Ovary (tissue), 3 donors: ENCODE data around the gene GRN.

Experiments used
- CTCF ChIP-seq, 3 donors: fragments of 450-650 bp in 2 of 3; fragments of 200-600 bp in 1 of 3; IDR thresholded peaks; one replicate each; pipeline versions ENCODE4 v1.5.1 to v1.8.0; 2016 to 2022; ENCODE audit warnings: antibody characterized with exemption in 3 of 3, mild to moderate bottlenecking in 1 of 3
- EP300 ChIP-seq: sonication (generic); formaldehyde crosslinking; IDR thresholded peaks from one replicate; pipeline ENCODE4 v1.6.1; 2017; ENCODE audit warnings: antibody characterized with exemption
- POLR2A ChIP-seq: fragments of 450-650 bp; IDR thresholded peaks from one replicate; pipeline ENCODE4 v1.6.1; 2017; ENCODE audit warnings: antibody characterized with exemption, mild to moderate bottlenecking, moderate library complexity
- donor health status: DM: no; HTN: no; CAD: no.

GRCh38 chr17:44335564-44335963, 9.5 kb upstream of the GRN start:
- TF ChIP-seq CTCF (IDR thresholded peaks at IDR 0.05) (no peak), POLR2A (no peak), EP300 (no peak)
